H1 (cell line): ENCODE measurements around the gene RAB26. TPM values are rescaled to one million over a fixed set of nuclear protein-coding genes. Genes with fewer than 3 reads are reported as not detected.

Experiments used
- CTCF ChIA-PET: fragments of 300-600 bp; sonication (Branson Sonifier 250); formaldehyde crosslinking; loops from one replicate; lab custom pipeline; 2021; ENCODE audit not compliant: partially characterized antibody; lab: Charles Lee
- POLR2A ChIA-PET: fragments of 300-600 bp; sonication (Branson Sonifier 250); formaldehyde crosslinking; loops from one replicate; lab custom pipeline; 2021; ENCODE audit warnings: inconsistent platforms; ENCODE audit not compliant: partially characterized antibody; lab: Charles Lee
- DNase-seq, 2 experiments: peaks; one replicate each; pipeline versions ENCODE4 v3.0.0 to v3.0.0-alpha.2; 2010 to 2022; ENCODE audit warnings: low spot score in 2 of 2, low read depth in 1 of 2, mixed read lengths in 1 of 2
- FAIRE-seq: peaks from 2 replicates; lab custom pipeline; 2011; peaks lifted over from hg19 to GRCh38; lab: Jason Lieb, UNC
- H2AFZ ChIP-seq: 2 replicates; pipeline ENCODE4 v1.8.1; 2012; ENCODE audit warnings: low read length, inconsistent platforms
- H2AK5ac ChIP-seq: 2 replicates; pipeline ENCODE4 v1.6.1; 2013; ENCODE audit warnings: low read depth, low read length
- H2BK120ac ChIP-seq: replicated peaks from 2 replicates; pipeline ENCODE3; 2013; ENCODE audit warnings: low read depth, low read length, inconsistent platforms
- H2BK12ac ChIP-seq: 2 replicates; pipeline ENCODE4 v1.6.1; 2013; ENCODE audit warnings: low read depth, low read length
- H2BK15ac ChIP-seq: 2 replicates; pipeline ENCODE4 v1.6.1; 2013; ENCODE audit warnings: low read length
- H2BK20ac ChIP-seq: 2 replicates; pipeline ENCODE4 v1.6.1; 2013; ENCODE audit warnings: low read length
- H2BK5ac ChIP-seq: 2 replicates; pipeline ENCODE4 v1.6.1; 2013; ENCODE audit warnings: low read depth, low read length
- H3K14ac ChIP-seq: 2 replicates; pipeline ENCODE4 v1.6.1; 2013; ENCODE audit warnings: inconsistent platforms; ENCODE audit not compliant: insufficient read length
- H3K18ac ChIP-seq: 2 replicates; pipeline ENCODE4 v1.6.1; 2013; ENCODE audit warnings: low read length; ENCODE audit errors: extremely low read depth
- H3K23ac ChIP-seq: 2 replicates; pipeline ENCODE4 v1.6.1; 2013; ENCODE audit warnings: inconsistent platforms; ENCODE audit not compliant: insufficient read length
- H3K23me2 ChIP-seq: 2 replicates; pipeline ENCODE4 v1.6.1; 2013; ENCODE audit warnings: low read depth, low read length
- H3K27ac ChIP-seq: 2 replicates; pipeline ENCODE4 v1.6.1; 2011; ENCODE audit warnings: low read depth, low read length, inconsistent platforms
- H3K27me3 ChIP-seq, 4 experiments: replicated peaks in 1 of 4; 1 replicate in 1 of 4; 2 replicates in 3 of 4; pipeline versions ENCODE4 v1.6.1 to v1.8.1; 2011 to 2013; ENCODE audit warnings: low read length in 3 of 4, mild to moderate bottlenecking in 3 of 4, inconsistent platforms in 2 of 4, mixed read lengths in 2 of 4, moderate library complexity in 1 of 4; ENCODE audit not compliant: control insufficient read depth in 3 of 4, insufficient read depth in 3 of 4; ENCODE audit errors: extremely low read depth in 1 of 4
- H3K36me3 ChIP-seq, 4 experiments: 2 replicates each; pipeline versions ENCODE4 v1.6.1 to v1.8.1; 2011 to 2013; ENCODE audit warnings: mild to moderate bottlenecking in 4 of 4, low read length in 3 of 4, moderate library complexity in 2 of 4, control low read depth in 1 of 4, inconsistent platforms in 1 of 4; ENCODE audit not compliant: insufficient read depth in 4 of 4, control insufficient read depth in 2 of 4
- H3K4ac ChIP-seq: replicated peaks from 2 replicates; pipeline ENCODE3; 2013; ENCODE audit warnings: low read length, low read depth, mixed read lengths, inconsistent platforms; ENCODE audit not compliant: insufficient read length
- H3K4me1 ChIP-seq, 4 experiments: replicated peaks in 1 of 4; 1 replicate in 1 of 4; 2 replicates in 3 of 4; pipeline versions ENCODE4 v1.6.1 to v1.8.1; 2011 to 2013; ENCODE audit warnings: low read length in 3 of 4, inconsistent platforms in 2 of 4, mixed read lengths in 1 of 4; ENCODE audit not compliant: insufficient read depth in 4 of 4, control insufficient read depth in 3 of 4
- H3K4me2 ChIP-seq, 2 experiments: 2 replicates each; pipeline versions ENCODE4 v1.6.1 to v1.8.1; 2011 to 2013; ENCODE audit warnings: low read depth in 2 of 2, low read length in 2 of 2, control low read depth in 1 of 2, inconsistent platforms in 1 of 2, mild to moderate bottlenecking in 1 of 2; ENCODE audit not compliant: insufficient read depth in 1 of 2
- H3K4me3 ChIP-seq, 4 experiments: fragments of 200-600, 300-600 bp in 1 of 4; sonication (generic), shearing (Covaris generic), sonication (Bioruptor Twin) in 1 of 4; 2 replicates each; pipeline versions ENCODE4 v1.5.1 to v1.8.1; 2011 to 2016; ENCODE audit warnings: low read length in 4 of 4, low read depth in 3 of 4, control low read depth in 2 of 4, inconsistent platforms in 2 of 4, mild to moderate bottlenecking in 2 of 4, mixed read lengths in 1 of 4, moderate library complexity in 1 of 4; ENCODE audit not compliant: insufficient read depth in 2 of 4; ENCODE audit errors: extremely low read depth in 1 of 4
- H3K56ac ChIP-seq: replicated peaks from 2 replicates; pipeline ENCODE3; 2013; ENCODE audit warnings: low read depth, mild to moderate bottlenecking, mixed read lengths, low read length, inconsistent platforms; ENCODE audit not compliant: insufficient read length
- H3K79me1 ChIP-seq: 2 replicates; pipeline ENCODE4 v1.6.1; 2013; ENCODE audit warnings: low read depth, low read length, control low read depth
- H3K79me2 ChIP-seq, 2 experiments: 2 replicates each; pipeline versions ENCODE4 v1.6.1 to v1.8.1; 2012 to 2013; ENCODE audit warnings: low read length in 2 of 2, mild to moderate bottlenecking in 2 of 2, inconsistent platforms in 1 of 2; ENCODE audit not compliant: insufficient read depth in 2 of 2, control insufficient read depth in 1 of 2
- H3K9ac ChIP-seq, 4 experiments: replicated peaks in 1 of 4; 1 replicate in 1 of 4; 2 replicates in 3 of 4; pipeline versions ENCODE4 v1.6.1 to v1.8.1; 2011 to 2013; ENCODE audit warnings: low read depth in 3 of 4, low read length in 3 of 4, control low read depth in 2 of 4, mild to moderate bottlenecking in 2 of 4, moderate library complexity in 2 of 4, inconsistent platforms in 1 of 4; ENCODE audit errors: extremely low read depth in 1 of 4
- H3K9me3 ChIP-seq, 2 experiments: 2 replicates each; pipeline versions ENCODE4 v1.6.1 to v1.8.1; 2012 to 2013; ENCODE audit warnings: mild to moderate bottlenecking in 2 of 2, moderate library complexity in 2 of 2, control low read depth in 1 of 2, inconsistent platforms in 1 of 2, low read depth in 1 of 2, low read length in 1 of 2, mixed read lengths in 1 of 2; ENCODE audit not compliant: insufficient read depth in 2 of 2
- H4K20me1 ChIP-seq, 2 experiments: replicated peaks in 1 of 2; 2 replicates each; pipeline versions ENCODE3 to v1.8.1; 2011 to 2013; ENCODE audit warnings: inconsistent platforms in 2 of 2, low read length in 2 of 2, mild to moderate bottlenecking in 1 of 2; ENCODE audit not compliant: insufficient read depth in 2 of 2, control insufficient read depth in 1 of 2
- H4K5ac ChIP-seq: 2 replicates; pipeline ENCODE4 v1.6.1; 2013; ENCODE audit warnings: low read length, low read depth, mixed read lengths, inconsistent platforms; ENCODE audit not compliant: insufficient read length
- H4K8ac ChIP-seq: 2 replicates; pipeline ENCODE4 v1.8.0; 2013; ENCODE audit warnings: mild to moderate bottlenecking, moderate library complexity, low read length, inconsistent platforms; ENCODE audit not compliant: insufficient read depth; ENCODE audit errors: extremely low read depth
- H4K91ac ChIP-seq: replicated peaks from 2 replicates; pipeline ENCODE3; 2013; ENCODE audit warnings: low read length, mixed read lengths, inconsistent platforms; ENCODE audit not compliant: insufficient read length
- CBX5 ChIP-seq: fragments of 300-800, 300-1000 bp; sonication (generic); IDR thresholded peaks from 2 replicates; pipeline ENCODE4 v1.7.1; 2016; ENCODE audit warnings: antibody characterized with exemption, low read length, low read depth
- E2F6 ChIP-seq: IDR thresholded peaks from 2 replicates; pipeline ENCODE4 v1.6.1; 2012; ENCODE audit warnings: inconsistent platforms
- EZH2 ChIP-seq: fragments of 200-600 bp; sonication (generic); IDR thresholded peaks from 2 replicates; pipeline ENCODE4 v1.7.1; 2012; ENCODE audit warnings: low read depth, mild to moderate bottlenecking, moderate library complexity, low read length, inconsistent platforms; ENCODE audit not compliant: severe bottlenecking
- FOSL1 ChIP-seq: IDR thresholded peaks from 2 replicates; pipeline ENCODE4 v1.6.1; 2011; ENCODE audit warnings: mild to moderate bottlenecking, low read depth, low read length, moderate library complexity; ENCODE audit not compliant: insufficient read depth
- TAF1 ChIP-seq: IDR thresholded peaks from 2 replicates; pipeline ENCODE4 v1.6.1; 2011; ENCODE audit warnings: mild to moderate bottlenecking, low read depth, low read length
- WGBS, 2 experiments: shearing (Covaris generic) in 1 of 2; methylation state at CpG; one replicate each; pipeline versions ENCODE4 v1.1.6 to v1.1.7; 2013 to 2015; ENCODE audit warnings: low lambda C conversion rate in 2 of 2, mixed read lengths in 2 of 2, inconsistent platforms in 1 of 2, low coverage in 1 of 2, missing lambda C conversion rate in 1 of 2; ENCODE audit not compliant: insufficient replicate concordance in 2 of 2, insufficient coverage in 1 of 2, insufficient read length in 1 of 2; ENCODE audit errors: extremely low coverage in 1 of 2, missing lambda C conversion rate in 1 of 2; 5-methylcytosine and 5-hydroxymethylcytosine counted together
- polyA plus RNA-seq, 7 experiments: library from polyadenylated mRNA; depleted of rRNA in 3 of 7; stranded (reverse) in 5 of 7; unstranded in 2 of 7; fragments of >200 nt in 5 of 7; fragments of 200-250 nt in 2 of 7; gene quantifications; 1 replicate in 5 of 7; 2 replicates in 1 of 7; 4 replicates in 1 of 7; pipeline versions ENCODE4 v1.2.1 to v1.2.3, GENCODE V29; 2011 to 2013; ENCODE audit warnings: missing spikeins in 2 of 7, mixed read lengths in 2 of 7
- total RNA-seq: library from RNA; stranded (reverse); fragmentation: NEBNext Ultra II Directional; extraction: Animal tissue kit (Norgen Biotek cat#: 25700); gene quantifications from 2 replicates; pipeline ENCODE4 v1.2.1, GENCODE V29; 2021

Gene RAB26
- total and polyA plus RNA-seq, 2 of the 8 experiments (the other 6 are each of a cell fraction or from before 2014, with no cell fraction given) = 4.3 to 5.4 TPM

GRCh38 chr16:2186505-2186904, 38.1 kb downstream of the RAB26 start:
- peaks cover 0 to 4% (median 0%) of the 10 kb centered on the region in 4 experiments; a peak in 1 of 8 replicates for H3K36me3 ChIP-seq
- H3K9ac ChIP-seq = no peak overlapping the region
- TF ChIP-seq EZH2 = no peak
- TF ChIP-seq FOSL1 = no peak
- TF ChIP-seq TAF1 = no peak
- TF ChIP-seq CBX5 = no peak
- no peak for TF ChIP-seq E2F6
- H3K4me2 ChIP-seq = no peak overlapping the region
- H3K4me1 ChIP-seq = peaks cover 0 to 5% (median 2%) of the 10 kb centered on the region in 4 experiments; a peak in 4 of 7 replicates
- peak overlapping the region; percentile 51; the same call in 1 of the 2 replicates for H4K8ac ChIP-seq
- H3K56ac ChIP-seq = no peak overlapping the region
- no peaks in the 10 kb centered on the region for H3K27me3 ChIP-seq
- H3K79me1 ChIP-seq = no peaks in the 10 kb centered on the region
- no peak overlapping the region for H4K91ac ChIP-seq
- H4K20me1 ChIP-seq = peaks cover 0 to 6% of the 10 kb centered on the region in 2 experiments
- H2BK5ac ChIP-seq = no peak overlapping the region
- POLR2A ChIA-PET = interaction anchor here (0.6 to 4.9 kb wide), 3 partner anchors 14 to 62 kb away, joined by 3 to 17 read pairs (median 3); no protein-coding TSS in a partner anchor
- no peaks in the 10 kb centered on the region for H3K9me3 ChIP-seq
- no peak overlapping the region for H3K23ac ChIP-seq
- no peak overlapping the region for H4K5ac ChIP-seq
- FAIRE-seq (no peak), DNase-seq (no peak)
- H2BK120ac ChIP-seq = no peak overlapping the region
- H3K14ac ChIP-seq = no peak overlapping the region
- no peak overlapping the region for H2AFZ ChIP-seq
- H2BK20ac ChIP-seq = no peak overlapping the region
- WGBS, 2 experiments = 94% methylated on average over 15 of the region's 20 CpGs; no CpG with 5 or more reads in 1 of the 2 experiments
- peaks cover 2% of the 10 kb centered on the region; the same call in 1 of the 2 replicates for H3K23me2 ChIP-seq
- H2AK5ac ChIP-seq = no peak overlapping the region
- no peak overlapping the region for H2BK15ac ChIP-seq
- no peak overlapping the region for H3K18ac ChIP-seq
- H2BK12ac ChIP-seq = no peak overlapping the region
- H3K79me2 ChIP-seq = no peaks in the 10 kb centered on the region
- H3K4ac ChIP-seq = no peak overlapping the region
- CTCF ChIA-PET = interaction anchor here (1.6 to 2.1 kb wide), 2 partner anchors 8 to 20 kb away, joined by 4 to 9 read pairs; no protein-coding TSS in a partner anchor
- no peak overlapping the region for H3K27ac ChIP-seq
- no peak overlapping the region for H3K4me3 ChIP-seq
